ENCODE results near the gene PCDHGA1.
"Not testable (repeated sequence)": the region's sequence is repeated elsewhere in the genome, so short reads cannot be mapped to it uniquely, and the experiment has no call there.

Gene PCDHGA1

DNA sequence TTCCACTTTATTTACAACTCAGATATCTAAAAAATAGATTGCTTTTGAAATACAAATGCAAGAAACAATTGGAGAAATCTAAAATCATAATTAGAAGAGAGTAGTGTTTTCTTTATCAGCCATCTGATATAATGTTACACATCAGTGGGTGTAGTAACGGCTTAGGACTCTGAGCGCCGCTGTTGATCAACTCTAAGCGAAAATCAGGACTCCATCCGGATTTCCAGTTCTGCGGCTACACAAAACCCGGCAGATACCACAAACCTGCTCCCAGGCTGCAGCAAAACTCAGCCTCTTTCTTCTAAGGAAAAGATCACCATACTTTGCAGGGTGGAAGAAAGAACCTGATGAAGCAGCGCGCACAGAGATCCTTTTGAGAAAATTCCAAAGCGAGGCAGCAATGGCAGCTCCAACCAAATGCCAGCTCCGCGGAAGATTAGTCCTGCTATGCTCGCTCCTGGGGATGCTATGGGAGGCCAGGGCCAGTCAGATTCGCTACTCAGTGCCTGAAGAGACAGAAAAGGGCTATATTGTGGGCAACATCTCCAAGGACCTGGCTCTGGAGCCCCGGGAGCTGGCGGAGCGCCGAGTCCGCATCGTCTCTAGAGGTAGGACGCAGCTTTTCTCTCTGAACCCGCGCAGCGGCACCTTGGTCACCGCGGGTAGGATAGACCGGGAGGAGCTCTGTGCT lies 72.4 kb downstream of the PCDHGA1 start, which contains the start of gene PCDHGA9:
PCDHGA9 (plus strand) TSS at position 226 of the 691 bp plus-strand sequence; CDS start at position 401, 175 bp downstream.
- TF ChIP-seq, protein P1, sequence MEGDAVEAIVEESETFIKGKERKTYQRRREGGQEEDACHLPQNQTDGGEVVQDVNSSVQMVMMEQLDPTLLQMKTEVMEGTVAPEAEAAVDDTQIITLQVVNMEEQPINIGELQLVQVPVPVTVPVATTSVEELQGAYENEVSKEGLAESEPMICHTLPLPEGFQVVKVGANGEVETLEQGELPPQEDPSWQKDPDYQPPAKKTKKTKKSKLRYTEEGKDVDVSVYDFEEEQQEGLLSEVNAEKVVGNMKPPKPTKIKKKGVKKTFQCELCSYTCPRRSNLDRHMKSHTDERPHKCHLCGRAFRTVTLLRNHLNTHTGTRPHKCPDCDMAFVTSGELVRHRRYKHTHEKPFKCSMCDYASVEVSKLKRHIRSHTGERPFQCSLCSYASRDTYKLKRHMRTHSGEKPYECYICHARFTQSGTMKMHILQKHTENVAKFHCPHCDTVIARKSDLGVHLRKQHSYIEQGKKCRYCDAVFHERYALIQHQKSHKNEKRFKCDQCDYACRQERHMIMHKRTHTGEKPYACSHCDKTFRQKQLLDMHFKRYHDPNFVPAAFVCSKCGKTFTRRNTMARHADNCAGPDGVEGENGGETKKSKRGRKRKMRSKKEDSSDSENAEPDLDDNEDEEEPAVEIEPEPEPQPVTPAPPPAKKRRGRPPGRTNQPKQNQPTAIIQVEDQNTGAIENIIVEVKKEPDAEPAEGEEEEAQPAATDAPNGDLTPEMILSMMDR (IDR thresholded peaks at IDR 0.05; ENCODE audit: low read depth, low read length, missing control alignments) = peak; percentile 29
- no peak for DNase-seq (ENCODE audit: low read depth)
- H3K4me3 ChIP-seq (ENCODE audit: low read depth, low read length) = peak within 1 kb of the TSS; percentile 28
- in situ Hi-C loops (cut with HindIII; ENCODE audit: low sequenced_read_pairs) = no loop called here

DNA sequence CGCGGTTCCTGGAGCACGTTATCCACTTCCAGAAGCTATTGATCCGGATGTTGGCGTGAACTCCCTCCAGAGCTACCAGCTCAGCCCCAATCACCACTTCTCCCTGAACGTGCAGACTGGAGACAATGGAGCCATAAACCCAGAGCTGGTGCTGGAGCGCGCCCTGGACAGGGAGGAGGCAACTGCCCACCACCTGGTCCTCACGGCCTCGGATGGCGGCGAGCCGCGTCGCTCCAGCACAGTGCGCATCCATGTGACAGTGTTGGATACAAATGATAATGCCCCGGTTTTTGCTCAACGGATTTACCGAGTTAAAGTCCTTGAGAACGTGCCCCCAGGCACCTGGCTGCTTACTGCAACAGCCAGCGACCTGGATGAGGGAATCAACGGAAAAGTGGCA lies 73.1 kb downstream of the PCDHGA1 start:
- DNase-seq (ENCODE audit: low read depth) = no peak
- TF ChIP-seq, protein P1 (IDR thresholded peaks at IDR 0.05; ENCODE audit: low read depth, low read length, missing control alignments) = no peak
- in situ Hi-C loops (cut with HindIII; ENCODE audit: low sequenced_read_pairs) = no loop called here
- peak overlapping the region; percentile 28 for H3K4me3 ChIP-seq (ENCODE audit: low read depth, low read length)

DNA sequence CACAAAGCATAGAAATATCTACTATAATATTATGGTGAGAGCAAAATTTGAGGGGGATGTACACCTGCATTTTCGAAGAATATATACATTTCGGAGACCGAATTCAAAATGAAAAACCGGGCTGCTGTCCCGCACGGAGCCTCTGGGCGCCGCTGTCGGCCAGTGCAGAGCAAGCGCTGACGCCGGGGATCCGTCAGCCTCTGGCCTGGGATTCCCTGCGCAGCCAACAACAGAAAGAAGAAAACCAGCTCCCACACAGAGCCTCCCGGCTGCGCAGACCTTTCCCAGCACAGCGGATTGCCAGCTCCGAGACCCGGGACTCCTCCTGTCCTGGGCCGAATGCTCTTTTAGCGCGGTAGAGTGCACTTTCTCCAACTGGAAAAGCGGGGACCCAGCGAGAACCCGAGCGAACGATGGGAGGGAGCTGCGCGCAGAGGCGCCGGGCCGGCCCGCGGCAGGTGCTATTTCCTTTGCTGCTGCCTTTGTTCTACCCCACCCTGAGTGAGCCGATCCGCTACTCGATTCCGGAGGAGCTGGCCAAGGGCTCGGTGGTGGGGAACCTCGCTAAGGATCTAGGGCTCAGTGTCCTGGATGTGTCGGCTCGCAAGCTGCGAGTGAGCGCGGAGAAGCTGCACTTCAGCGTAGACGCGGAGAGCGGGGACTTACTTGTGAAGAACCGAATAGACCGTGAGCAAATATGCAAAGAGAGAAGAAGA lies 77.6 kb downstream of the PCDHGA1 start, which contains the start of gene PCDHGB6:
PCDHGB6 (plus strand) TSS at position 232 of the 716 bp plus-strand sequence; CDS start at position 414, 182 bp downstream.
- H3K4me3 ChIP-seq (ENCODE audit: low read depth, low read length) = peak within 1 kb of the TSS; percentile 26
- in situ Hi-C loops (cut with HindIII; ENCODE audit: low sequenced_read_pairs); DNase-seq (ENCODE audit: low read depth): not testable (repeated sequence)
- TF ChIP-seq, protein P1 (IDR thresholded peaks at IDR 0.05; ENCODE audit: low read depth, low read length, missing control alignments) = peak; percentile 42

DNA sequence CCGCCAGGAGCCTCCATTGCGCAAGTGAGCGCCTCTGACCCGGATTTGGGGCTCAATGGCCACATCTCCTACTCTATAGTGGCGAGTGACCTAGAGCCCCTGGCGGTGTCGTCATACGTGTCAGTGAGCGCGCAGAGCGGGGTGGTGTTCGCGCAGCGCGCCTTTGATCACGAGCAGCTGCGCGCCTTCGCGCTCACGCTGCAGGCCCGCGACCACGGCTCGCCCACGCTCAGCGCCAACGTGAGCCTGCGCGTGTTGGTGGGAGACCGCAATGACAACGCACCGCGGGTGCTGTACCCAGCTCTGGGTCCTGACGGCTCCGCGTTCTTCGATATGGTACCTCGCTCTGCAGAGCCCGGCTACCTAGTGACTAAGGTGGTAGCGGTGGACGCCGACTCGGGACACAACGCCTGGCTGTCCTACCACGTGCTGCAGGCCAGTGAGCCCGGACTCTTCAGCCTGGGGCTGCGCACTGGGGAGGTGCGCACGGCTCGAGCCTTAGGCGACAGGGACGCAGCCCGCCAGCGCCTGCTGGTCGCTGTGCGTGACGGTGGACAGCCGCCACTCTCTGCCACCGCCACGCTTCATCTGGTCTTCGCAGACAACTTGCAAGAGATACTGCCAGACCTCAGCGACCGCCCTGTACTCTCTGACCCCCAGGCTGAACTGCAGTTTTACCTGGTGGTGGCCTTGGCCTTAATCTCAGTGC lies 79.4 kb downstream of the PCDHGA1 start:
- H3K4me3 ChIP-seq (ENCODE audit: low read depth, low read length) = no peak overlapping the region
- no peak for DNase-seq (ENCODE audit: low read depth)
- TF ChIP-seq, protein P1 (IDR thresholded peaks at IDR 0.05; ENCODE audit: low read depth, low read length, missing control alignments) = no peak
- in situ Hi-C loops (cut with HindIII; ENCODE audit: low sequenced_read_pairs) = no loop called here

DNA sequence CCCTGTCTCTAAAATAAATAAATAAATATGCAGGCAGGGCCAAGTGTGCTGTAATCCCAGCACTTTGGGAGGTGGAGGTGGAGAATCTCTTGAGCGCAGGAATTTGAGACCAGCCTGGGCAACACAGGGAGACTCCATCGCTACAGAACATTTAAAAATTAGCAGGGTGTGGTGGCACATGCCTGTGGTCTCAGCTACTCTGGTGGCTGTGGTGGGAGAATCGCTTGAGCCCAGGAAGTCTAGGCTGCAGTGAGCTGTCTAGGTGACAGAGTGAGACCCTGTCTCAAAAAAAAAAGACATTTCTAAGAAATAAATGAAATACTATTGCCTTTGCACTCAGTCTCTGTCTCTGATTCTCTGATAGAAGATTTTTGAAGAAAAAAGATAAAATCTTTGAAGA lies 81.3 kb downstream of the PCDHGA1 start:
- no peak overlapping the region for H3K4me3 ChIP-seq (ENCODE audit: low read depth, low read length)
- in situ Hi-C loops (cut with HindIII; ENCODE audit: low sequenced_read_pairs) = no loop called here
- TF ChIP-seq, protein P1 (IDR thresholded peaks at IDR 0.05; ENCODE audit: low read depth, low read length, missing control alignments) = no peak
- DNase-seq (ENCODE audit: low read depth) = no peak

DNA sequence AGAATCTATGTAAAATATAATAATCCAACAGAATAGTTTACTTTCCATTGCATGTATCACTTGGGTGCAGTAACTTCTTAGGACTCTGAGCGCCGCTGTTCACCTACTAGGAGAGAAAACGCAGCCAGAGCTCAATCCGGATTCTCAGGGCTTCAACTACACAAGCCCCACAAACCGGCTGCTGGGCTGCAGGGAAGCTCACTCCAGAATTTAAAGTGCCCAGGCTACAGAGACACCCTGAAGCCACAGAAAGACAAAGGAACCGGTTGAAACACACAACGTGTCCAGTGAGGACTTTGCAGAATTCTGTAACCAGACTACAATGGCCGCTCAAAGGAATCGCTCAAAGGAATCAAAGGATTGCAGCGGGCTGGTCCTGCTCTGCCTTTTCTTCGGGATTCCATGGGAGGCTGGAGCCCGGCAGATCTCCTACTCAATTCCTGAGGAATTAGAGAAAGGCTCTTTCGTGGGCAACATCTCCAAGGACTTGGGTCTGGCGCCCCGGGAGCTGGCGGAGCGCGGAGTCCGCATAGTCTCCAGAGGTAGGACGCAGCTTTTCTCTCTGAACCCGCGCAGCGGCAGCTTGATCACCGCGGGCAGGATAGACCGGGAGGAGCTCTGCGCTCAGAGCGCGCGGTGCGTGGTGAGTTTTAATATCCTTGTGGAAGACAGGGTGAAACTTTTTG lies 82.7 kb downstream of the PCDHGA1 start, which contains the start of gene PCDHGA10:
PCDHGA10 (plus strand) TSS at position 134 of the 686 bp plus-strand sequence; CDS start at position 323, 189 bp downstream.
- TF ChIP-seq, protein P1 (IDR thresholded peaks at IDR 0.05; ENCODE audit: low read depth, low read length, missing control alignments) = peak; percentile 66
- DNase-seq (ENCODE audit: low read depth) = peak; percentile 53
- in situ Hi-C loops (cut with HindIII; ENCODE audit: low sequenced_read_pairs) = no loop called here
- H3K4me3 ChIP-seq (ENCODE audit: low read depth, low read length) = peak within 1 kb of the TSS; percentile 49
